IMR-90 (cell line): Measurements from ENCODE around the gene CCDC148. TPM values are rescaled to one million over a fixed set of nuclear protein-coding genes. Genes with fewer than 3 reads are reported as not detected.
"Not testable (repeated sequence)": the region's sequence is repeated elsewhere in the genome, so short reads cannot be mapped to it uniquely, and the experiment has no call there.

Source experiments
- ATAC-seq: fragments of 200-7000 bp; cut with Tn5 transposase; 2 replicates; pipeline ENCODE4 v1.9.1; 2020; ENCODE audit warnings: low read depth, mild to moderate bottlenecking, moderate library complexity
- BruUV-seq: library from RNA; stranded (reverse); fragments of 400-500 nt; replicated peaks from 2 replicates; lab custom pipeline; 2021; lab: Mats Ljungman, UMichigan
- CTCF ChIA-PET: fragments of 300-600 bp; formaldehyde crosslinking; extraction: SDS; loops from one replicate; lab custom pipeline; 2021; ENCODE audit warnings: antibody characterized with exemption; lab: Yijun Ruan, JAX
- POLR2A ChIA-PET: fragments of 300-600 bp; sonication (Branson Sonifier 250); formaldehyde crosslinking; loops from one replicate; lab custom pipeline; 2022; ENCODE audit warnings: antibody characterized with exemption; ENCODE audit not compliant: unreplicated experiment; lab: Charles Lee
- DNase-seq: peaks from one replicate; pipeline ENCODE4 v3.0.0; 2013
- H2AFZ ChIP-seq: replicated peaks from 2 replicates; pipeline ENCODE3; 2013; ENCODE audit warnings: low read length, mild to moderate bottlenecking; ENCODE audit not compliant: poor library complexity
- H2AK5ac ChIP-seq: 2 replicates; pipeline ENCODE4 v1.6.1; 2013; ENCODE audit warnings: low read depth, low read length, inconsistent platforms
- H2AK9ac ChIP-seq: replicated peaks from 2 replicates; pipeline ENCODE3; 2013; ENCODE audit warnings: mild to moderate bottlenecking, low read depth, low read length, moderate library complexity; ENCODE audit not compliant: poor library complexity
- H2BK120ac ChIP-seq: 2 replicates; pipeline ENCODE4 v1.6.1; 2013; ENCODE audit warnings: low read depth, low read length, inconsistent platforms
- H2BK15ac ChIP-seq: 3 replicates; pipeline ENCODE4 v1.6.1; 2013; ENCODE audit warnings: low read depth, low read length, inconsistent platforms
- H2BK20ac ChIP-seq: 2 replicates; pipeline ENCODE4 v1.6.1; 2013; ENCODE audit warnings: low read depth, mild to moderate bottlenecking, inconsistent platforms, low read length, moderate library complexity
- H2BK5ac ChIP-seq: 2 replicates; pipeline ENCODE4 v1.6.1; 2013; ENCODE audit warnings: mild to moderate bottlenecking, low read depth, low read length, inconsistent platforms; ENCODE audit not compliant: poor library complexity, severe bottlenecking
- H3K14ac ChIP-seq: replicated peaks from 2 replicates; pipeline ENCODE4 v1.6.1; 2013; ENCODE audit warnings: low read depth, low read length, inconsistent platforms
- H3K18ac ChIP-seq: 2 replicates; pipeline ENCODE4 v1.6.1; 2013; ENCODE audit warnings: low read depth, low read length, control low read depth
- H3K23ac ChIP-seq: 2 replicates; pipeline ENCODE4 v1.6.1; 2013; ENCODE audit warnings: low read depth, low read length, inconsistent platforms
- H3K27ac ChIP-seq: 2 replicates; pipeline ENCODE4 v1.5.1; 2013; ENCODE audit warnings: mild to moderate bottlenecking, control low read depth, low read length; ENCODE audit not compliant: insufficient read depth
- H3K27me3 ChIP-seq: 2 replicates; pipeline ENCODE4 v1.6.1; 2013; ENCODE audit warnings: low read length; ENCODE audit not compliant: control insufficient read depth, insufficient read depth
- H3K36me3 ChIP-seq: 2 replicates; pipeline ENCODE4 v1.6.1; 2013; ENCODE audit warnings: low read length, mixed read lengths; ENCODE audit not compliant: control insufficient read depth, insufficient read depth
- H3K4ac ChIP-seq: 2 replicates; pipeline ENCODE4 v1.6.1; 2013; ENCODE audit warnings: low read depth, low read length, inconsistent platforms
- H3K4me1 ChIP-seq: 2 replicates; pipeline ENCODE4 v1.6.1; 2013; ENCODE audit warnings: low read length, mixed read lengths; ENCODE audit not compliant: control insufficient read depth, insufficient read depth
- H3K4me2 ChIP-seq: 2 replicates; pipeline ENCODE4 v1.6.1; 2013; ENCODE audit warnings: low read depth, mild to moderate bottlenecking, control low read depth, low read length, moderate library complexity
- H3K4me3 ChIP-seq: 2 replicates; pipeline ENCODE4 v1.5.1; 2013; ENCODE audit warnings: low read depth, mild to moderate bottlenecking, control low read depth, low read length, moderate library complexity; ENCODE audit not compliant: insufficient read depth
- H3K56ac ChIP-seq: 2 replicates; pipeline ENCODE4 v1.6.1; 2013; ENCODE audit warnings: low read length, inconsistent platforms; ENCODE audit not compliant: insufficient read depth; ENCODE audit errors: extremely low read depth
- H3K79me1 ChIP-seq, 2 experiments: 2 replicates each; pipeline ENCODE4 v1.6.1; 2013; ENCODE audit warnings: low read length in 2 of 2, inconsistent platforms in 1 of 2, low read depth in 1 of 2
- H3K9ac ChIP-seq: 2 replicates; pipeline ENCODE4 v1.6.1; 2013; ENCODE audit warnings: low read depth, low read length, control low read depth
- H3K9me1 ChIP-seq: 2 replicates; pipeline ENCODE4 v1.6.1; 2013; ENCODE audit warnings: low read length, inconsistent platforms; ENCODE audit not compliant: insufficient read depth
- H3K9me3 ChIP-seq: 2 replicates; pipeline ENCODE4 v1.6.1; 2013; ENCODE audit warnings: low read length; ENCODE audit not compliant: control insufficient read depth, insufficient read depth
- H4K20me1 ChIP-seq: 2 replicates; pipeline ENCODE4 v1.6.1; 2013; ENCODE audit warnings: low read length, inconsistent platforms; ENCODE audit not compliant: insufficient read depth
- H4K5ac ChIP-seq: 2 replicates; pipeline ENCODE4 v1.6.1; 2013; ENCODE audit warnings: mild to moderate bottlenecking, low read depth, low read length, control low read depth
- H4K8ac ChIP-seq, 2 experiments: 2 replicates each; pipeline ENCODE4 v1.6.1; 2013; ENCODE audit warnings: low read depth in 2 of 2, low read length in 2 of 2, control low read depth in 1 of 2, inconsistent platforms in 1 of 2
- H4K91ac ChIP-seq: 2 replicates; pipeline ENCODE4 v1.6.1; 2013; ENCODE audit warnings: low read depth, low read length, inconsistent platforms; ENCODE audit not compliant: insufficient read depth
- WGBS, 2 experiments: methylation state at CpG; one replicate each; pipeline versions ENCODE4 v1.1.5 to v1.1.7; 2013; ENCODE audit warnings: missing lambda C conversion rate in 2 of 2; ENCODE audit not compliant: insufficient read length in 1 of 2; ENCODE audit errors: extremely low coverage in 2 of 2; 5-methylcytosine and 5-hydroxymethylcytosine counted together
- dilution Hi-C: fragments of 300-500 bp; cut with HindIII; formaldehyde crosslinking; loops from one replicate; pipeline ENCODE4 v1.14.3; 2018; ENCODE audit warnings: low sequenced_read_pairs; ENCODE audit not compliant: unreplicated experiment
- in situ Hi-C: fragments of 300-500 bp; cut with MboI; formaldehyde crosslinking; loops from 3 replicates; pipeline ENCODE4 v1.14.3; 2019; ENCODE audit warnings: low sequenced_read_pairs, inconsistent platforms, mixed read lengths
- intact Hi-C: fragments of 100-400 bp; cut with micrococcal nuclease; formaldehyde crosslinking; loops from 2 replicates; pipeline ENCODE4 v1.10.0; 2022
- polyA plus RNA-seq, 3 experiments: library from polyadenylated mRNA; depleted of rRNA; stranded (reverse); fragments of >200 nt; gene quantifications; 2 replicates each; pipeline ENCODE4 v1.2.3, GENCODE V29; 2012; ENCODE audit warnings: low replicate concordance in 1 of 3
- total RNA-seq: library from RNA; depleted of rRNA; stranded (reverse); fragments of >200 nt; gene quantifications from 2 replicates; pipeline ENCODE4 v1.2.3, GENCODE V29; 2012

The CCDC148 gene
- total and polyA plus RNA-seq, 2 of the 4 experiments (the other 2 are of a cell fraction): 0.18 to 0.31 TPM

DNA sequence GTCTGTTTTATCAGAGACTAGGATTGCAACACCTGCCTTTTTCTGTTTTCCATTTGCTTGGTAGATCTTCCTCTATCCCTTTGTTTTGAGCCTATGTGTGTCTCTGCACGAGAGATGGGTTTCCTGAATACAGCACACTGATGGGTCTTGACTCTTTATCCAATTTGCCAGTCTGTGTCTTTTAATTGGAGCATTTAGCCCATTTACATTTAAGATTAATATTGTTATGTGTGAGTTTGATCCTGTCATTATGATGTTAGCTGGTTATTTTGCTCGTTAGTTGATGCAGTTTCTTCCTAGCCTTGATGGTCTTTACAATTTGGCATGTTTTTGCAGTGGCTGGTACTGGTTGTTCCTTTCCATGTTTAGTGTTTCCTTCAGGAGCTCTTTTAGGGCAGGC lies 124.8 kb downstream of the CCDC148 start:
- H2AK9ac ChIP-seq, H2BK15ac ChIP-seq, H3K36me3 ChIP-seq, BruUV-seq, H3K4me1 ChIP-seq, ATAC-seq, H3K9ac ChIP-seq, H3K56ac ChIP-seq, H3K4ac ChIP-seq, H3K4me2 ChIP-seq, H3K23ac ChIP-seq, in situ Hi-C loops, H4K91ac ChIP-seq, H3K14ac ChIP-seq, H2AK5ac ChIP-seq, H3K4me3 ChIP-seq, H3K79me1 ChIP-seq, DNase-seq, H2BK120ac ChIP-seq, H3K9me1 ChIP-seq, H3K27me3 ChIP-seq, H4K5ac ChIP-seq, H3K27ac ChIP-seq, H2BK20ac ChIP-seq, H3K9me3 ChIP-seq, dilution Hi-C loops, POLR2A ChIA-PET, H2BK5ac ChIP-seq, H3K18ac ChIP-seq, H4K8ac ChIP-seq, H4K20me1 ChIP-seq, intact Hi-C loops, CTCF ChIA-PET, H2AFZ ChIP-seq: not testable (repeated sequence)
- WGBS, 2 experiments: no CpG with 5 or more reads among the region's 2 CpGs
